ENCODE measurements around the gene CNBP. TPM values are rescaled to one million over a fixed set of nuclear protein-coding genes. Genes with fewer than 3 reads are reported as not detected.

The CNBP gene
- total RNA-seq, 1 donor from 2014 or later = 314 TPM

DNA sequence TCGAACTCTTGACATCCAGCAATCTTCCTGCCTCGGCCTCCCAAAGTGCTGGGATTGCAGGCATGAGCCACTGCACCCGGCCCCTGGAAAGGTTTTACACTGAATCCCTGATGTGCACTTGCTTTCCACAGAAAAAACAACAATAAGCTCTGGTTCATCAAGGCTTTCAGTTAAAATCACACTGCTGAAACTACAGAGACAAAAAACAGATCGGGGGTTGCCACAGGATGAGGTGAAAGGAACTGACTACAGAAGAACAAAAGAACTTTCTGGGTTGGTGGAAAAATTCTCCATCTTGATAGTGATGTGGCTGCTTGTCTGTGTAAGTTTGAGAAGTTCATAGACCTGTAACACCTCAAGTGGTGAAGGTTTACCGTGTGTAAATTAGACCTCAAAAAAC, 65.0 kb downstream of the CNBP start:
- no peak for TF ChIP-seq CTCF (IDR thresholded peaks at IDR 0.05)
- no peak for ATAC-seq
- intact Hi-C loops (cut with DNase I) = no loop called here
- DNase-seq = no peak
- Histone ChIP-seq H3K4me1 (peaks cover 49% of the 10 kb centered on the region), H3K4me3 (peak overlapping the region; percentile 64), H3K27ac (peak overlapping the region; percentile 89), H3K27me3 (no peaks in the 10 kb centered on the region), H3K36me3 (peaks cover 10% of the 10 kb centered on the region), H3K9me3 (no peaks in the 10 kb centered on the region)

Other genes with a start within 250 kb of the CNBP start
- gene CFAP92, start 189.8 kb downstream of the CNBP start, total RNA-seq = 1.9 TPM
- gene EFCC1, start 182.6 kb downstream of the CNBP start, total RNA-seq = 17.2 TPM
- gene GP9, start 123.1 kb downstream of the CNBP start, total RNA-seq = 1.2 TPM
- gene RAB43, start 62.1 kb downstream of the CNBP start, total RNA-seq = 38.9 TPM
- gene ISY1, start 22.8 kb downstream of the CNBP start, total RNA-seq = 30.3 TPM
- gene COPG1, start 65.7 kb upstream of the CNBP start, total RNA-seq = 149 TPM
- gene HMCES, start 95.0 kb upstream of the CNBP start, total RNA-seq = 34.8 TPM
- gene EFCAB12, start 244.7 kb upstream of the CNBP start, total RNA-seq = 0.55 TPM

Data from upper lobe of right lung (tissue), 1 donor.